HEK293 (cell line): ENCODE measurements around the gene KDM2B.

Experiments
- CTCF ChIA-PET: fragments of 350-600 bp; formaldehyde crosslinking; extraction: SDS; loops from one replicate; lab custom pipeline; 2021; ENCODE audit warnings: antibody characterized with exemption; lab: Yijun Ruan, JAX
- POLR2A ChIA-PET: fragments of 300-600 bp; formaldehyde crosslinking; extraction: SDS; loops from one replicate; lab custom pipeline; 2020; ENCODE audit warnings: antibody characterized with exemption, inconsistent platforms; lab: Yijun Ruan, JAX
- H3K27ac ChIP-seq: fragments of 200-500 bp; sonication (Bioruptor generic); 2 replicates; pipeline ENCODE4 v1.5.1; 2014; ENCODE audit warnings: low read depth, low read length, control low read depth, inconsistent platforms; ENCODE audit errors: extremely low read depth
- H3K36me3 ChIP-seq, 2 experiments: fragments of 200-500 bp in 1 of 2; sonication (Bioruptor generic) in 1 of 2; 1 replicate in 1 of 2; 2 replicates in 1 of 2; pipeline ENCODE4 v1.5.1; 2014 to 2017; ENCODE audit warnings: inconsistent platforms in 2 of 2, low read length in 2 of 2; ENCODE audit not compliant: control insufficient read depth in 2 of 2, insufficient read depth in 1 of 2
- H3K4me1 ChIP-seq: fragments of 200-500 bp; sonication (Bioruptor generic); 2 replicates; pipeline ENCODE4 v1.5.1; 2014; ENCODE audit warnings: mild to moderate bottlenecking, low read length, inconsistent platforms; ENCODE audit not compliant: control insufficient read depth, insufficient read depth
- H3K4me3 ChIP-seq: 2 replicates; pipeline ENCODE4 v1.5.1; 2011; ENCODE audit warnings: low read depth, mild to moderate bottlenecking, control low read depth, low read length, moderate library complexity
- H3K9me3 ChIP-seq: fragments of 200-500 bp; sonication (Bioruptor generic); 2 replicates; pipeline ENCODE4 v1.5.1; 2014; ENCODE audit warnings: low read depth, low read length, inconsistent platforms; ENCODE audit not compliant: control insufficient read depth, insufficient read depth
- PRDM2 ChIP-seq: fragments of 450-650 bp; formaldehyde crosslinking; IDR thresholded peaks from 2 replicates; pipeline ENCODE4 v1.5.1; 2016; ENCODE audit warnings: missing biosample characterization, missing genetic modification characterization, borderline replicate concordance
- YY1 ChIP-seq: fragments of 450-650 bp; formaldehyde crosslinking; IDR thresholded peaks from 2 replicates; pipeline ENCODE4 v1.5.1; 2018; ENCODE audit warnings: missing biosample characterization, missing genetic modification characterization
- ZBTB17 ChIP-seq: fragments of 450-650 bp; formaldehyde crosslinking; IDR thresholded peaks from 2 replicates; pipeline ENCODE4 v1.5.1; 2016; ENCODE audit warnings: missing biosample characterization, missing genetic modification characterization
- ZBTB20 ChIP-seq: fragments of 450-650 bp; formaldehyde crosslinking; IDR thresholded peaks from 2 replicates; pipeline ENCODE4 v1.5.1; 2016; ENCODE audit warnings: missing biosample characterization, missing genetic modification characterization
- ZBTB21 ChIP-seq: fragments of 450-650 bp; formaldehyde crosslinking; IDR thresholded peaks from 2 replicates; pipeline ENCODE4 v1.5.1; 2017; ENCODE audit warnings: missing biosample characterization, missing genetic modification characterization
- ZFP69B ChIP-seq: fragments of 450-650 bp; formaldehyde crosslinking; IDR thresholded peaks from 2 replicates; pipeline ENCODE4 v1.5.1; 2016; ENCODE audit warnings: missing biosample characterization, missing genetic modification characterization
- ZNF335 ChIP-seq: fragments of 450-650 bp; formaldehyde crosslinking; conservative IDR thresholded peaks from 2 replicates; pipeline ENCODE4 v1.5.1; 2016; ENCODE audit warnings: missing biosample characterization, missing genetic modification characterization
- ZNF350 ChIP-seq: fragments of 450-650 bp; formaldehyde crosslinking; IDR thresholded peaks from 2 replicates; pipeline ENCODE4 v1.5.0; 2017; ENCODE audit warnings: missing biosample characterization, mild to moderate bottlenecking, missing genetic modification characterization
- ZNF37A ChIP-seq: fragments of 450-650 bp; IDR thresholded peaks from 2 replicates; pipeline ENCODE4 v1.5.1; 2018; ENCODE audit warnings: missing biosample characterization, missing genetic modification characterization
- ZNF404 ChIP-seq: fragments of 450-650 bp; formaldehyde crosslinking; IDR thresholded peaks from 2 replicates; pipeline ENCODE4 v1.5.1; 2017; ENCODE audit warnings: missing biosample characterization, missing genetic modification characterization
- ZNF529 ChIP-seq: fragments of 450-650 bp; formaldehyde crosslinking; IDR thresholded peaks from 2 replicates; pipeline ENCODE4 v1.5.1; 2017; ENCODE audit warnings: missing genetic modification characterization, missing biosample characterization; ENCODE audit not compliant: insufficient replicate concordance
- ZNF561 ChIP-seq: fragments of 450-650 bp; IDR thresholded peaks from 2 replicates; pipeline ENCODE4 v1.5.1; 2018; ENCODE audit warnings: missing biosample characterization, missing genetic modification characterization, borderline replicate concordance
- ZNF600 ChIP-seq: fragments of 450-650 bp; formaldehyde crosslinking; IDR thresholded peaks from 2 replicates; pipeline ENCODE4 v1.5.1; 2016; ENCODE audit warnings: missing biosample characterization, missing genetic modification characterization
- ZNF660 ChIP-seq: fragments of 450-650 bp; IDR thresholded peaks from 2 replicates; pipeline ENCODE4 v1.5.1; 2018; ENCODE audit warnings: missing biosample characterization, mild to moderate bottlenecking, missing genetic modification characterization
- ZSCAN4 ChIP-seq: fragments of 450-650 bp; formaldehyde crosslinking; IDR thresholded peaks from 2 replicates; pipeline ENCODE4 v1.5.1; 2017; ENCODE audit warnings: missing biosample characterization, missing genetic modification characterization
- TF ChIP-seq, protein P1 (sequence below): fragments of 450-650 bp; formaldehyde crosslinking; IDR thresholded peaks from 2 replicates; pipeline ENCODE4 v1.5.1; 2016; ENCODE audit warnings: missing biosample characterization, missing genetic modification characterization
- TF ChIP-seq, protein P2 (sequence below): fragments of 450-650 bp; formaldehyde crosslinking; IDR thresholded peaks from 2 replicates; pipeline ENCODE4 v1.5.1; 2016; ENCODE audit warnings: missing biosample characterization, missing genetic modification characterization, borderline replicate concordance
- TF ChIP-seq, protein P3 (sequence below): fragments of 450-650 bp; formaldehyde crosslinking; optimal IDR thresholded peaks from 2 replicates; pipeline ENCODE3; 2016; ENCODE audit warnings: missing biosample characterization, mild to moderate bottlenecking, missing genetic modification characterization

KDM2B gene

GRCh38 chr12:121466794-121467637 is 113.8 kb downstream of the KDM2B start (continued):
- TF ChIP-seq, protein P1, sequence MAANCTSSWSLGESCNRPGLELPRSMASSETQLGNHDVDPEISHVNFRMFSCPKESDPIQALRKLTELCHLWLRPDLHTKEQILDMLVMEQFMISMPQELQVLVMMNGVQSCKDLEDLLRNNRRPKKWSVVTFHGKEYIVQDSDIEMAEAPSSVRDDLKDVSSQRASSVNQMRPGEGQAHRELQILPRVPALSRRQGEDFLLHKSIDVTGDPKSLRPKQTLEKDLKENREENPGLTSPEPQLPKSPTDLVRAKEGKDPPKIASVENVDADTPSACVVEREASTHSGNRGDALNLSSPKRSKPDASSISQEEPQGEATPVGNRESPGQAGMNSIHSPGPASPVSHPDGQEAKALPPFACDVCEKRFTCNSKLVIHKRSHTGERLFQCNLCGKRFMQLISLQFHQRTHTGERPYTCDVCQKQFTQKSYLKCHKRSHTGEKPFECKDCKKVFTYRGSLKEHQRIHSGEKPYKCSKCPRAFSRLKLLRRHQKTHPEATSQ (tag by site-specific recombination), result no peak
- no peak for TF ChIP-seq ZSCAN4 (tag by site-specific recombination)
- no peak for TF ChIP-seq ZNF335 (tag by site-specific recombination)
- no peak for TF ChIP-seq ZNF37A
- TF ChIP-seq, protein P2, sequence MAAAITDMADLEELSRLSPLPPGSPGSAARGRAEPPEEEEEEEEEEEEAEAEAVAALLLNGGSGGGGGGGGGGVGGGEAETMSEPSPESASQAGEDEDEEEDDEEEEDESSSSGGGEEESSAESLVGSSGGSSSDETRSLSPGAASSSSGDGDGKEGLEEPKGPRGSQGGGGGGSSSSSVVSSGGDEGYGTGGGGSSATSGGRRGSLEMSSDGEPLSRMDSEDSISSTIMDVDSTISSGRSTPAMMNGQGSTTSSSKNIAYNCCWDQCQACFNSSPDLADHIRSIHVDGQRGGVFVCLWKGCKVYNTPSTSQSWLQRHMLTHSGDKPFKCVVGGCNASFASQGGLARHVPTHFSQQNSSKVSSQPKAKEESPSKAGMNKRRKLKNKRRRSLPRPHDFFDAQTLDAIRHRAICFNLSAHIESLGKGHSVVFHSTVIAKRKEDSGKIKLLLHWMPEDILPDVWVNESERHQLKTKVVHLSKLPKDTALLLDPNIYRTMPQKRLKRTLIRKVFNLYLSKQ (tag by site-specific recombination), result no peak
- no peak for TF ChIP-seq PRDM2
- no peak for TF ChIP-seq ZNF529 (tag by site-specific recombination)
- no peak for TF ChIP-seq ZNF404 (tag by site-specific recombination)
- TF ChIP-seq ZNF350 (tag by site-specific recombination), result no peak

DNA sequence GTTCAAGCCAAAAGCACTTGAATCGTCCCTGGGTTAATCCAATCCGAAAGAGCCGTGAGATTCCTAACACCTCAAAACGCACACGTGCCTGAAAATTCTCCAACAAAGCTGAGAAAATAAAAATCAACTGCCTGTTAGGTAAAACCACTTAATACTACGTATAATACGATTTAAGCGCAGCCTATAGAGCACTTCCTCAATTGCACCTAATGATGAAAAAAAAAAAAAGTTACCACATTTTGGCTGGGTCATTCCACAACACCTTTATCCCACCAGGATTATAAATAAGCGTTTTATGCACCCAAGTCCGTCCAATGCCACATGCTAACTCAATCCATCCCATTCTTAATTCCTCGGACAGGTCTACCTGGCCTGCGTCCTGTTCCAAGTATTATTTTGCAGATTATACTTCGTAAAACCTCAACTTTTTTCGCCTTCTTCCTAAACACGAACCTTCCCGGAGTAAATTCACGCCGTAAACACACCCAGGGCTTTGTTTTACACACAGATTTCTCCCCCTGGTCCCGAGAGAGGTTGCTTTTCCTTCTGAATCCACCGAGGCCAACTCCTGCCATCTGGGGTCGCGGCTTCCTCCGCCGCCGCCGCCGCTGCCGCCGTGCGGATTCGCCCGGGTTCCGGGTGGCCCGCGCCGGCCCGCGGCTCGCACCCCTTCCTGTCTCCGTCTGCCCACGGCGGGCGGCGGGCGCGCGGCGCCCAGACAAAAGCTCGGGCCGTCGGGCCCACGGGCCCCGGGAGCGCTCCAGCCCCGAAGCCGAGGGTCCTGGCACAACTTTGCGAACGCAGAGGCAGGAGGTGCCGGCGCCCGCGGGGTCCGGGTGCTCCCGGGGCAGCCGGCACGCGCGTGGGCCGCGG is 114.7 kb downstream of the KDM2B start:
- Histone ChIP-seq H3K36me3 (peaks cover 0 to 7% of the 10 kb centered on the region in 2 experiments; a peak in 2 of 3 replicates), H3K9me3 (no peaks in the 10 kb centered on the region), H3K27ac (peak overlapping the region; percentile 79; the same call in 1 of the 2 replicates), H3K4me3 (peak overlapping the region; percentile 61), H3K4me1 (no peaks in the 10 kb centered on the region)
- POLR2A ChIA-PET, result no interaction called here
- no peak for TF ChIP-seq ZNF561 (tag by site-specific recombination)
- no peak for TF ChIP-seq ZBTB21
- TF ChIP-seq, protein P3, sequence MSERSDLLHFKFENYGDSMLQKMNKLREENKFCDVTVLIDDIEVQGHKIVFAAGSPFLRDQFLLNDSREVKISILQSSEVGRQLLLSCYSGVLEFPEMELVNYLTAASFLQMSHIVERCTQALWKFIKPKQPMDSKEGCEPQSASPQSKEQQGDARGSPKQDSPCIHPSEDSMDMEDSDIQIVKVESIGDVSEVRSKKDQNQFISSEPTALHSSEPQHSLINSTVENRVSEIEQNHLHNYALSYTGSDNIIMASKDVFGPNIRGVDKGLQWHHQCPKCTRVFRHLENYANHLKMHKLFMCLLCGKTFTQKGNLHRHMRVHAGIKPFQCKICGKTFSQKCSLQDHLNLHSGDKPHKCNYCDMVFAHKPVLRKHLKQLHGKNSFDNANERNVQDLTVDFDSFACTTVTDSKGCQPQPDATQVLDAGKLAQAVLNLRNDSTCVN, result peak; percentile 38
- TF ChIP-seq YY1 (tag by site-specific recombination), result 0 out of 2 replicates have a peak, but pooled peaks have one; percentile 15
- TF ChIP-seq ZBTB20 (tag by site-specific recombination), result peak; percentile 64
- TF ChIP-seq ZNF600, result peak; percentile 73
- 0 out of 2 replicates have a peak, but pooled peaks have one; percentile 10 for TF ChIP-seq ZNF660 (tag by site-specific recombination)
- 0 out of 2 replicates have a peak, but pooled peaks have one; percentile 14 for TF ChIP-seq ZFP69B (tag by site-specific recombination)
- 0 out of 2 replicates have a peak, but pooled peaks have one; percentile 23 for TF ChIP-seq ZNF335 (tag by site-specific recombination)
- 0 out of 2 replicates have a peak, but pooled peaks have one; percentile 16 for TF ChIP-seq ZBTB17
- CTCF ChIA-PET, result interaction anchor here (0.9 to 1.2 kb wide), 3 partner anchors 12 to 307 kb away, joined by 3 to 4 read pairs (median 3); no protein-coding TSS in a partner anchor
